Tibial nerve (tissue), 4 donors: ENCODE measurements around the gene KRT23. TPM values are rescaled to one million over a fixed set of nuclear protein-coding genes. Genes with fewer than 3 reads are reported as not detected.

Experiments used
- DNase-seq, 2 donors: peaks; one replicate each; pipeline ENCODE4 v3.0.0-alpha.2; 2019; ENCODE audit warnings: low spot score in 2 of 2
- H3K27ac ChIP-seq, 4 donors: fragments of 200-600 bp; sonication (generic) in 3 of 4; one replicate each; pipeline ENCODE4 v1.5.1; 2017 to 2019; ENCODE audit warnings: mild to moderate bottlenecking in 1 of 4
- H3K27me3 ChIP-seq, 2 donors: fragments of 200-600 bp; sonication (generic) in 1 of 2; one replicate each; pipeline versions ENCODE4 v1.5.1 to v1.6.0; 2017 to 2019
- H3K36me3 ChIP-seq, 3 donors: fragments of 200-600 bp; sonication (generic); one replicate each; pipeline ENCODE4 v1.5.1; 2018 to 2019
- H3K4me1 ChIP-seq, 4 donors: fragments of 200-600 bp; sonication (generic) in 3 of 4; one replicate each; pipeline ENCODE4 v1.5.1; 2017 to 2019
- H3K4me3 ChIP-seq, 4 donors: fragments of 200-600 bp; sonication (generic) in 3 of 4; one replicate each; pipeline ENCODE4 v1.5.1; 2017 to 2019; ENCODE audit warnings: mild to moderate bottlenecking in 1 of 4, moderate library complexity in 1 of 4
- H3K9me3 ChIP-seq, 4 donors: fragments of 200-600 bp; sonication (generic) in 3 of 4; one replicate each; pipeline ENCODE4 v1.5.1; 2017 to 2019
- EP300 ChIP-seq, 2 donors: sonication (generic); formaldehyde crosslinking; IDR thresholded peaks; one replicate each; pipeline ENCODE4 v1.6.1; 2017; ENCODE audit warnings: antibody characterized with exemption in 2 of 2, mild to moderate bottlenecking in 1 of 2
- POLR2A ChIP-seq, 2 donors: fragments of 450-650 bp; IDR thresholded peaks; one replicate each; pipeline ENCODE4 v1.6.1; 2017; ENCODE audit warnings: antibody characterized with exemption in 2 of 2, mild to moderate bottlenecking in 2 of 2, moderate library complexity in 2 of 2
- WGBS, 2 donors: methylation state at CpG; one replicate each; pipeline ENCODE4 v1.1.5; 2018; 5-methylcytosine and 5-hydroxymethylcytosine counted together
- total RNA-seq, 4 donors: library from RNA; depleted of rRNA; stranded (reverse); fragments of >200 nt; gene quantifications; one replicate each; pipeline ENCODE4 v1.1.0, GENCODE V29; 2016
- TF ChIP-seq, protein P1 (sequence below), 5 experiments: fragments of 200-600 bp in 3 of 5; fragments of 450-650 bp in 2 of 5; sonication (generic) in 3 of 5; IDR thresholded peaks; one replicate each; pipeline ENCODE4 v1.5.1; 2016 to 2019; ENCODE audit warnings: antibody characterized with exemption in 5 of 5, mild to moderate bottlenecking in 3 of 5, moderate library complexity in 2 of 5

The KRT23 gene, protein sequence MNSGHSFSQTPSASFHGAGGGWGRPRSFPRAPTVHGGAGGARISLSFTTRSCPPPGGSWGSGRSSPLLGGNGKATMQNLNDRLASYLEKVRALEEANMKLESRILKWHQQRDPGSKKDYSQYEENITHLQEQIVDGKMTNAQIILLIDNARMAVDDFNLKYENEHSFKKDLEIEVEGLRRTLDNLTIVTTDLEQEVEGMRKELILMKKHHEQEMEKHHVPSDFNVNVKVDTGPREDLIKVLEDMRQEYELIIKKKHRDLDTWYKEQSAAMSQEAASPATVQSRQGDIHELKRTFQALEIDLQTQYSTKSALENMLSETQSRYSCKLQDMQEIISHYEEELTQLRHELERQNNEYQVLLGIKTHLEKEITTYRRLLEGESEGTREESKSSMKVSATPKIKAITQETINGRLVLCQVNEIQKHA
- total RNA-seq, result not detected

GRCh38 chr17:40937384-40937819, at the start of gene KRT23:
KRT23 (minus strand) TSS chr17:40937646; CDS start chr17:40936603, 1,043 bp downstream.
- 39% methylated on average over 9 of the region's 9 CpGs for WGBS, 2 donors
- TF ChIP-seq EP300 (IDR thresholded peaks at IDR 0.05) (no peak), POLR2A (IDR thresholded peaks at IDR 0.05) (no peak)
- TF ChIP-seq, protein P1, sequence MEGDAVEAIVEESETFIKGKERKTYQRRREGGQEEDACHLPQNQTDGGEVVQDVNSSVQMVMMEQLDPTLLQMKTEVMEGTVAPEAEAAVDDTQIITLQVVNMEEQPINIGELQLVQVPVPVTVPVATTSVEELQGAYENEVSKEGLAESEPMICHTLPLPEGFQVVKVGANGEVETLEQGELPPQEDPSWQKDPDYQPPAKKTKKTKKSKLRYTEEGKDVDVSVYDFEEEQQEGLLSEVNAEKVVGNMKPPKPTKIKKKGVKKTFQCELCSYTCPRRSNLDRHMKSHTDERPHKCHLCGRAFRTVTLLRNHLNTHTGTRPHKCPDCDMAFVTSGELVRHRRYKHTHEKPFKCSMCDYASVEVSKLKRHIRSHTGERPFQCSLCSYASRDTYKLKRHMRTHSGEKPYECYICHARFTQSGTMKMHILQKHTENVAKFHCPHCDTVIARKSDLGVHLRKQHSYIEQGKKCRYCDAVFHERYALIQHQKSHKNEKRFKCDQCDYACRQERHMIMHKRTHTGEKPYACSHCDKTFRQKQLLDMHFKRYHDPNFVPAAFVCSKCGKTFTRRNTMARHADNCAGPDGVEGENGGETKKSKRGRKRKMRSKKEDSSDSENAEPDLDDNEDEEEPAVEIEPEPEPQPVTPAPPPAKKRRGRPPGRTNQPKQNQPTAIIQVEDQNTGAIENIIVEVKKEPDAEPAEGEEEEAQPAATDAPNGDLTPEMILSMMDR (IDR thresholded peaks at IDR 0.05), result no peak
- no peak within 1 kb of the TSS for H3K27ac ChIP-seq
- H3K36me3 ChIP-seq, result no peaks in the 10 kb centered on the region
- no peaks in the 10 kb centered on the region for H3K4me1 ChIP-seq
- no peak within 1 kb of the TSS for H3K4me3 ChIP-seq
- DNase-seq, result no peak
- no peaks in the 10 kb centered on the region for H3K27me3 ChIP-seq
- no peaks in the 10 kb centered on the region for H3K9me3 ChIP-seq

DNA sequence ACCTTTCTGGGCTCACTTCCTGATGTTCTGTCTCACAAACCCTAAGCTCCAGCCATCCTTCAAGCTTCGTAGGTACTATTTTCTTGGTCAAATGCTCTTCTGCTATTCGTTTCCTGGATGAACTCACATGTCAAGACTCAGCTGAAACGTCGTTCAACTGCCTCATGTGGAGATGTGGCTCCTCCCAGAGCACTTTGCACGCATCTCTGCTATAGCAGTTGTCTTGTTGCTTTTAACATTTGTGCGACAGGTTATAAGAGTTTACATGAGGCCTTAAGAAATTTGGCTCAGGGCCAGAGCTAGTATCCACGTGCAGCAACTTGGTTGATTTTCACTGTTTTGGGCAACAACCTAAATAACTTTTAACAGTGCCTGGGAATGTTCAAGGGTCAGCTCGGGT, 49.5 kb upstream of the KRT23 start:
- 68 to 70% methylated on average over 8 of the region's 8 CpGs for WGBS, 2 donors
- H3K4me1 ChIP-seq, result no peaks in the 10 kb centered on the region

DNA sequence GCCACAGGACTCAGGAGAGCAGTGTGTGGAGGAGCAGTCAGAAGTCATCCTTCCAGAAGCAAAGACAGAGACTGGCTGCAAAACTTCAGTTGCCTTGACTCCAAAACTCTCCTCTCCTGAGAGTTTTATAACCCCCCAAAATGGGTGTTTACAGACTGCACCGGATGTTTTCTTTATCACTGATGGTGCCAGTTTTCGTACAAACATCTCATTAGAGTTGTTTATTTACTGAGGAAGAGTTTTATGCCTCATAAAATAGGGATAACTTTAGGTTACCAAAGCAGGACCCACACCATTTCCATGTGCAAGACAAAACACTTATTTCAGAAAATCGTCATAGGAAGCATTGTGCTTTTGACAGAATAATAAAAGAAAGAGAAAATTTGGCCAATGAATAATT, 46.8 kb upstream of the KRT23 start, which contains the start of gene KRT40:
Gene KRT40 (minus strand): TSS at position 101 of the 400 bp plus-strand sequence. CDS start 53 bp downstream, at position 48.
- Histone ChIP-seq H3K27me3 (no peaks in the 10 kb centered on the region), H3K9me3 (no peaks in the 10 kb centered on the region), H3K4me1 (peaks cover 0 to 10% (median 0%) of the 10 kb centered on the region in 4 donors), H3K27ac (no peak within 1 kb of the TSS), H3K36me3 (no peaks in the 10 kb centered on the region), H3K4me3 (no peak within 1 kb of the TSS)
- TF ChIP-seq, protein P1 (IDR thresholded peaks at IDR 0.05), result no peak
- TF ChIP-seq POLR2A (IDR thresholded peaks at IDR 0.05), result no peak
- no peak for TF ChIP-seq EP300 (IDR thresholded peaks at IDR 0.05)
- WGBS, 2 donors, result 49 to 52% methylated on average over 3 of the region's 3 CpGs
- DNase-seq, result no peak

More for the DNA sequence above, 49.5 kb upstream of the KRT23 start:
- H3K27me3 ChIP-seq, result no peaks in the 10 kb centered on the region
- no peaks in the 10 kb centered on the region for H3K9me3 ChIP-seq
- H3K27ac ChIP-seq, result no peak overlapping the region
- no peaks in the 10 kb centered on the region for H3K36me3 ChIP-seq
- H3K4me3 ChIP-seq, result no peak overlapping the region
- no peak for TF ChIP-seq POLR2A (IDR thresholded peaks at IDR 0.05)
- TF ChIP-seq EP300 (IDR thresholded peaks at IDR 0.05), result no peak
- TF ChIP-seq, protein P1 (IDR thresholded peaks at IDR 0.05), result no peak
- DNase-seq, result no peak

GRCh38 chr17:40981115-40981514, 43.7 kb upstream of the KRT23 start:
- H3K4me3 ChIP-seq, result no peak overlapping the region
- no peaks in the 10 kb centered on the region for H3K9me3 ChIP-seq

More at GRCh38 chr17:40981115-40981514, 43.7 kb upstream of the KRT23 start:
- no peaks in the 10 kb centered on the region for H3K36me3 ChIP-seq
- no peak for TF ChIP-seq POLR2A (IDR thresholded peaks at IDR 0.05)
- TF ChIP-seq, protein P1 (IDR thresholded peaks at IDR 0.05), result no peak
- no peak for TF ChIP-seq EP300 (IDR thresholded peaks at IDR 0.05)
- no peak overlapping the region for H3K27ac ChIP-seq
- peaks cover 0 to 10% (median 0%) of the 10 kb centered on the region in 4 donors for H3K4me1 ChIP-seq
- 44 to 51% methylated on average over 5 of the region's 5 CpGs for WGBS, 2 donors
- no peak for DNase-seq
- peaks cover 0 to 4% of the 10 kb centered on the region in 2 donors for H3K27me3 ChIP-seq
